H1 (cell line): ENCODE data around the gene TNFRSF1A. TPM values are rescaled to one million over a fixed set of nuclear protein-coding genes. Genes with fewer than 3 reads are reported as not detected.

Experiments used
- CTCF ChIA-PET: fragments of 300-600 bp; sonication (Branson Sonifier 250); formaldehyde crosslinking; loops from one replicate; lab custom pipeline; 2021; ENCODE audit not compliant: partially characterized antibody; lab: Charles Lee
- POLR2A ChIA-PET: fragments of 300-600 bp; sonication (Branson Sonifier 250); formaldehyde crosslinking; loops from one replicate; lab custom pipeline; 2021; ENCODE audit warnings: inconsistent platforms; ENCODE audit not compliant: partially characterized antibody; lab: Charles Lee
- DNase-seq, 2 experiments: peaks; one replicate each; pipeline versions ENCODE4 v3.0.0 to v3.0.0-alpha.2; 2010 to 2022; ENCODE audit warnings: low spot score in 2 of 2, low read depth in 1 of 2, mixed read lengths in 1 of 2
- FAIRE-seq: peaks from 2 replicates; lab custom pipeline; 2011; peaks lifted over from hg19 to GRCh38; lab: Jason Lieb, UNC
- H2AFZ ChIP-seq: 2 replicates; pipeline ENCODE4 v1.8.1; 2012; ENCODE audit warnings: low read length, inconsistent platforms
- H2AK5ac ChIP-seq: 2 replicates; pipeline ENCODE4 v1.6.1; 2013; ENCODE audit warnings: low read depth, low read length
- H2BK120ac ChIP-seq: replicated peaks from 2 replicates; pipeline ENCODE3; 2013; ENCODE audit warnings: low read depth, low read length, inconsistent platforms
- H2BK12ac ChIP-seq: 2 replicates; pipeline ENCODE4 v1.6.1; 2013; ENCODE audit warnings: low read depth, low read length
- H2BK15ac ChIP-seq: 2 replicates; pipeline ENCODE4 v1.6.1; 2013; ENCODE audit warnings: low read length
- H2BK20ac ChIP-seq: 2 replicates; pipeline ENCODE4 v1.6.1; 2013; ENCODE audit warnings: low read length
- H2BK5ac ChIP-seq: 2 replicates; pipeline ENCODE4 v1.6.1; 2013; ENCODE audit warnings: low read depth, low read length
- H3K14ac ChIP-seq: 2 replicates; pipeline ENCODE4 v1.6.1; 2013; ENCODE audit warnings: inconsistent platforms; ENCODE audit not compliant: insufficient read length
- H3K18ac ChIP-seq: 2 replicates; pipeline ENCODE4 v1.6.1; 2013; ENCODE audit warnings: low read length; ENCODE audit errors: extremely low read depth
- H3K23ac ChIP-seq: 2 replicates; pipeline ENCODE4 v1.6.1; 2013; ENCODE audit warnings: inconsistent platforms; ENCODE audit not compliant: insufficient read length
- H3K23me2 ChIP-seq: 2 replicates; pipeline ENCODE4 v1.6.1; 2013; ENCODE audit warnings: low read depth, low read length
- H3K27ac ChIP-seq: 2 replicates; pipeline ENCODE4 v1.6.1; 2011; ENCODE audit warnings: low read depth, low read length, inconsistent platforms
- H3K27me3 ChIP-seq, 4 experiments: replicated peaks in 1 of 4; 1 replicate in 1 of 4; 2 replicates in 3 of 4; pipeline versions ENCODE4 v1.6.1 to v1.8.1; 2011 to 2013; ENCODE audit warnings: low read length in 3 of 4, mild to moderate bottlenecking in 3 of 4, inconsistent platforms in 2 of 4, mixed read lengths in 2 of 4, moderate library complexity in 1 of 4; ENCODE audit not compliant: control insufficient read depth in 3 of 4, insufficient read depth in 3 of 4; ENCODE audit errors: extremely low read depth in 1 of 4
- H3K36me3 ChIP-seq, 4 experiments: 2 replicates each; pipeline versions ENCODE4 v1.6.1 to v1.8.1; 2011 to 2013; ENCODE audit warnings: mild to moderate bottlenecking in 4 of 4, low read length in 3 of 4, moderate library complexity in 2 of 4, control low read depth in 1 of 4, inconsistent platforms in 1 of 4; ENCODE audit not compliant: insufficient read depth in 4 of 4, control insufficient read depth in 2 of 4
- H3K4ac ChIP-seq: replicated peaks from 2 replicates; pipeline ENCODE3; 2013; ENCODE audit warnings: low read length, low read depth, mixed read lengths, inconsistent platforms; ENCODE audit not compliant: insufficient read length
- H3K4me1 ChIP-seq, 4 experiments: replicated peaks in 1 of 4; 1 replicate in 1 of 4; 2 replicates in 3 of 4; pipeline versions ENCODE4 v1.6.1 to v1.8.1; 2011 to 2013; ENCODE audit warnings: low read length in 3 of 4, inconsistent platforms in 2 of 4, mixed read lengths in 1 of 4; ENCODE audit not compliant: insufficient read depth in 4 of 4, control insufficient read depth in 3 of 4
- H3K4me2 ChIP-seq, 2 experiments: 2 replicates each; pipeline versions ENCODE4 v1.6.1 to v1.8.1; 2011 to 2013; ENCODE audit warnings: low read depth in 2 of 2, low read length in 2 of 2, control low read depth in 1 of 2, inconsistent platforms in 1 of 2, mild to moderate bottlenecking in 1 of 2; ENCODE audit not compliant: insufficient read depth in 1 of 2
- H3K4me3 ChIP-seq, 4 experiments: fragments of 200-600, 300-600 bp in 1 of 4; sonication (generic), shearing (Covaris generic), sonication (Bioruptor Twin) in 1 of 4; 2 replicates each; pipeline versions ENCODE4 v1.5.1 to v1.8.1; 2011 to 2016; ENCODE audit warnings: low read length in 4 of 4, low read depth in 3 of 4, control low read depth in 2 of 4, inconsistent platforms in 2 of 4, mild to moderate bottlenecking in 2 of 4, mixed read lengths in 1 of 4, moderate library complexity in 1 of 4; ENCODE audit not compliant: insufficient read depth in 2 of 4; ENCODE audit errors: extremely low read depth in 1 of 4
- H3K56ac ChIP-seq: replicated peaks from 2 replicates; pipeline ENCODE3; 2013; ENCODE audit warnings: low read depth, mild to moderate bottlenecking, mixed read lengths, low read length, inconsistent platforms; ENCODE audit not compliant: insufficient read length
- H3K79me1 ChIP-seq: 2 replicates; pipeline ENCODE4 v1.6.1; 2013; ENCODE audit warnings: low read depth, low read length, control low read depth
- H3K79me2 ChIP-seq, 2 experiments: 2 replicates each; pipeline versions ENCODE4 v1.6.1 to v1.8.1; 2012 to 2013; ENCODE audit warnings: low read length in 2 of 2, mild to moderate bottlenecking in 2 of 2, inconsistent platforms in 1 of 2; ENCODE audit not compliant: insufficient read depth in 2 of 2, control insufficient read depth in 1 of 2
- H3K9ac ChIP-seq, 4 experiments: replicated peaks in 1 of 4; 1 replicate in 1 of 4; 2 replicates in 3 of 4; pipeline versions ENCODE4 v1.6.1 to v1.8.1; 2011 to 2013; ENCODE audit warnings: low read depth in 3 of 4, low read length in 3 of 4, control low read depth in 2 of 4, mild to moderate bottlenecking in 2 of 4, moderate library complexity in 2 of 4, inconsistent platforms in 1 of 4; ENCODE audit errors: extremely low read depth in 1 of 4
- H3K9me3 ChIP-seq, 2 experiments: 2 replicates each; pipeline versions ENCODE4 v1.6.1 to v1.8.1; 2012 to 2013; ENCODE audit warnings: mild to moderate bottlenecking in 2 of 2, moderate library complexity in 2 of 2, control low read depth in 1 of 2, inconsistent platforms in 1 of 2, low read depth in 1 of 2, low read length in 1 of 2, mixed read lengths in 1 of 2; ENCODE audit not compliant: insufficient read depth in 2 of 2
- H4K20me1 ChIP-seq, 2 experiments: replicated peaks in 1 of 2; 2 replicates each; pipeline versions ENCODE3 to v1.8.1; 2011 to 2013; ENCODE audit warnings: inconsistent platforms in 2 of 2, low read length in 2 of 2, mild to moderate bottlenecking in 1 of 2; ENCODE audit not compliant: insufficient read depth in 2 of 2, control insufficient read depth in 1 of 2
- H4K5ac ChIP-seq: 2 replicates; pipeline ENCODE4 v1.6.1; 2013; ENCODE audit warnings: low read length, low read depth, mixed read lengths, inconsistent platforms; ENCODE audit not compliant: insufficient read length
- H4K8ac ChIP-seq: 2 replicates; pipeline ENCODE4 v1.8.0; 2013; ENCODE audit warnings: mild to moderate bottlenecking, moderate library complexity, low read length, inconsistent platforms; ENCODE audit not compliant: insufficient read depth; ENCODE audit errors: extremely low read depth
- H4K91ac ChIP-seq: replicated peaks from 2 replicates; pipeline ENCODE3; 2013; ENCODE audit warnings: low read length, mixed read lengths, inconsistent platforms; ENCODE audit not compliant: insufficient read length
- WGBS, 2 experiments: shearing (Covaris generic) in 1 of 2; methylation state at CpG; one replicate each; pipeline versions ENCODE4 v1.1.6 to v1.1.7; 2013 to 2015; ENCODE audit warnings: low lambda C conversion rate in 2 of 2, mixed read lengths in 2 of 2, inconsistent platforms in 1 of 2, low coverage in 1 of 2, missing lambda C conversion rate in 1 of 2; ENCODE audit not compliant: insufficient replicate concordance in 2 of 2, insufficient coverage in 1 of 2, insufficient read length in 1 of 2; ENCODE audit errors: extremely low coverage in 1 of 2, missing lambda C conversion rate in 1 of 2; 5-methylcytosine and 5-hydroxymethylcytosine counted together
- polyA plus RNA-seq, 7 experiments: library from polyadenylated mRNA; depleted of rRNA in 3 of 7; stranded (reverse) in 5 of 7; unstranded in 2 of 7; fragments of >200 nt in 5 of 7; fragments of 200-250 nt in 2 of 7; gene quantifications; 1 replicate in 5 of 7; 2 replicates in 1 of 7; 4 replicates in 1 of 7; pipeline versions ENCODE4 v1.2.1 to v1.2.3, GENCODE V29; 2011 to 2013; ENCODE audit warnings: missing spikeins in 2 of 7, mixed read lengths in 2 of 7
- total RNA-seq: library from RNA; stranded (reverse); fragmentation: NEBNext Ultra II Directional; extraction: Animal tissue kit (Norgen Biotek cat#: 25700); gene quantifications from 2 replicates; pipeline ENCODE4 v1.2.1, GENCODE V29; 2021

TNFRSF1A gene
- total and polyA plus RNA-seq, 2 of the 8 experiments (the other 6 are each of a cell fraction or from before 2014, with no cell fraction given): 28.7 to 42.1 TPM

DNA sequence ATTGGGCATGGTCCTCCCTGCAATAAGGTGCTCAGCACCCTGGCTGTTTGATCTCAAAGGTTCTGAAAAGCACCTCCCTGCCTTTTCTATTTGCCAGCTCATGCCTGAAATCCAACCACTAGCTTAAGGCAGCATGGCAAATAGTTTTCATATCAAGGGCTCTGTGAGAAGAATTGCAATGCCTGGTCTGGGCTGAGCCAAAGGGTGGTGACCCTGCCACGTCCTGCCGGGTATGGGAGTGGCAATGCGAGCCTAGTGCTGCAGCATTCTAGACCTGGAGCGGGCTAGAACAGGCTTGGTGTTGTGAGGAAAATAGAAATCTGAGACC, 35.8 kb upstream of the TNFRSF1A start:
- Histone ChIP-seq H4K8ac (no peak overlapping the region), H2AFZ (no peak overlapping the region), H2AK5ac (peak overlapping the region; percentile 84; the same call in 1 of the 2 replicates), H3K36me3 (no peaks in the 10 kb centered on the region), H3K4me2 (no peak overlapping the region; a peak in 1 of 4 replicates), H3K79me1 (peaks cover 6% of the 10 kb centered on the region), H3K9ac (no peak overlapping the region), H2BK120ac (no peak overlapping the region), H2BK5ac (peak overlapping the region; percentile 36; the same call in 1 of the 2 replicates), H3K4me1 (peaks cover 3 to 52% (median 35%) of the 10 kb centered on the region in 4 experiments), H3K23me2 (peaks cover 33% of the 10 kb centered on the region), H3K18ac (peak overlapping the region; percentile 87), H4K20me1 (peaks cover 0 to 3% of the 10 kb centered on the region in 2 experiments), H3K4me3 (no peak overlapping the region), H4K91ac (peak overlapping the region; percentile 58), H3K4ac (no peak overlapping the region), H3K14ac (no peak overlapping the region), H3K9me3 (no peaks in the 10 kb centered on the region), H3K27me3 (peaks cover 0 to 6% (median 3%) of the 10 kb centered on the region in 4 experiments; a peak in 4 of 7 replicates), H3K56ac (no peak overlapping the region), H2BK12ac (peak overlapping the region; percentile 99; the same call in 1 of the 2 replicates), H4K5ac (no peak overlapping the region), H2BK15ac (peak overlapping the region; percentile 90), H3K23ac (no peak overlapping the region), H3K27ac (peak overlapping the region; percentile 92; the same call in 1 of the 2 replicates), H2BK20ac (peak overlapping the region; percentile 88), H3K79me2 (peaks cover 13 to 26% of the 10 kb centered on the region in 2 experiments)
- DNase-seq: no peak
- 82% methylated on average over 4 of the region's 4 CpGs; no CpG with 5 or more reads in 1 of the 2 experiments for WGBS, 2 experiments
- CTCF ChIA-PET: interaction anchor here (1.0 kb wide), 2 partner anchors 51 to 88 kb away, joined by 5 read pairs; no protein-coding TSS in a partner anchor
- no peak for FAIRE-seq
- POLR2A ChIA-PET: interaction anchor here (1.1 to 17.2 kb wide), 6 partner anchors 10 to 158 kb away, joined by 3 to 259 read pairs (median 36); partner anchors contain the start of genes GAPDH and TNFRSF1A
